Astrocyte (in vitro differentiated cells and primary cell): Measurements from ENCODE around the gene TMEM17. TPM values are rescaled to one million over a fixed set of nuclear protein-coding genes. Genes with fewer than 3 reads are reported as not detected.
A peak's percentile ranks its signal among the peaks of the same experiment; 100 is the strongest.

Experiments used
- DNase-seq: peaks from one replicate; pipeline ENCODE4 v3.0.0-alpha.2; 2010; ENCODE audit warnings: low read depth
- FAIRE-seq: peaks from 2 replicates; lab custom pipeline; 2011; peaks lifted over from hg19 to GRCh38; lab: Jason Lieb, UNC
- H2AFZ ChIP-seq: 2 replicates; pipeline ENCODE4 v1.6.0; 2012; ENCODE audit warnings: low read depth, low read length, inconsistent platforms
- H3K27ac ChIP-seq: 2 replicates; pipeline ENCODE4 v1.5.1; 2011; ENCODE audit warnings: low read depth, low read length, inconsistent platforms
- H3K27me3 ChIP-seq: 2 replicates; pipeline ENCODE4 v1.6.0; 2011; ENCODE audit warnings: low read length, inconsistent platforms; ENCODE audit not compliant: insufficient read depth
- H3K36me3 ChIP-seq: 2 replicates; pipeline ENCODE4 v1.5.1; 2011; ENCODE audit warnings: low read length, inconsistent platforms; ENCODE audit not compliant: insufficient read depth
- H3K4me1 ChIP-seq: 2 replicates; pipeline ENCODE4 v1.5.1; 2011; ENCODE audit warnings: low read length, inconsistent platforms; ENCODE audit not compliant: insufficient read depth
- H3K4me2 ChIP-seq: 2 replicates; pipeline ENCODE4 v1.6.0; 2012; ENCODE audit warnings: low read length, inconsistent platforms
- H3K4me3 ChIP-seq: 2 replicates; pipeline ENCODE4 v1.5.1; 2011; ENCODE audit warnings: low read depth, mild to moderate bottlenecking, low read length, inconsistent platforms; ENCODE audit not compliant: insufficient read depth
- H3K79me2 ChIP-seq: 2 replicates; pipeline ENCODE4 v1.6.0; 2012; ENCODE audit warnings: mild to moderate bottlenecking, low read length, inconsistent platforms; ENCODE audit not compliant: insufficient read depth
- H3K9ac ChIP-seq: 2 replicates; pipeline ENCODE4 v1.6.0; 2012; ENCODE audit warnings: mild to moderate bottlenecking, low read length, inconsistent platforms
- H3K9me3 ChIP-seq: 2 replicates; pipeline ENCODE4 v1.5.1; 2012; ENCODE audit warnings: low read depth, mild to moderate bottlenecking, low read length, inconsistent platforms; ENCODE audit not compliant: insufficient read depth
- H4K20me1 ChIP-seq: 2 replicates; pipeline ENCODE4 v1.6.0; 2012; ENCODE audit warnings: low read length, inconsistent platforms; ENCODE audit not compliant: insufficient read depth
- H3K27ac Mint-ChIP-seq: one replicate; pipeline ENCODE4 v1.8.0; 2021; ENCODE audit warnings: mild to moderate bottlenecking, mixed read lengths; ENCODE audit not compliant: unreplicated experiment
- H3K27me3 Mint-ChIP-seq: one replicate; pipeline ENCODE4 v1.8.0; 2021; ENCODE audit warnings: low read depth, mixed read lengths; ENCODE audit not compliant: unreplicated experiment
- H3K36me3 Mint-ChIP-seq: one replicate; pipeline ENCODE4 v1.8.0; 2021; ENCODE audit warnings: low read depth, mixed read lengths; ENCODE audit not compliant: unreplicated experiment
- H3K4me1 Mint-ChIP-seq: one replicate; pipeline ENCODE4 v1.8.0; 2021; ENCODE audit warnings: low read depth, mixed read lengths; ENCODE audit not compliant: unreplicated experiment
- H3K4me3 Mint-ChIP-seq: one replicate; pipeline ENCODE4 v1.8.0; 2021; ENCODE audit warnings: mild to moderate bottlenecking, moderate library complexity, mixed read lengths; ENCODE audit not compliant: unreplicated experiment
- H3K9me3 Mint-ChIP-seq: one replicate; pipeline ENCODE4 v1.8.0; 2021; ENCODE audit warnings: mild to moderate bottlenecking, mixed read lengths; ENCODE audit not compliant: unreplicated experiment
- CTCF ChIP-seq: IDR thresholded peaks from 2 replicates; pipeline ENCODE4 v1.5.1; 2011; ENCODE audit warnings: low read depth, mild to moderate bottlenecking, inconsistent platforms, low read length, moderate library complexity; ENCODE audit not compliant: insufficient read depth
- EZH2 ChIP-seq: IDR thresholded peaks from 2 replicates; pipeline ENCODE4 v1.6.1; 2012; ENCODE audit warnings: mild to moderate bottlenecking, low read length, inconsistent platforms; ENCODE audit not compliant: insufficient read depth
- total RNA-seq: library from RNA; stranded (reverse); gene quantifications from 2 replicates; pipeline ENCODE4 v1.2.1, GENCODE V29; 2021

Gene TMEM17
- total RNA-seq, 1 donor from 2014 or later = 2.7 TPM

DNA sequence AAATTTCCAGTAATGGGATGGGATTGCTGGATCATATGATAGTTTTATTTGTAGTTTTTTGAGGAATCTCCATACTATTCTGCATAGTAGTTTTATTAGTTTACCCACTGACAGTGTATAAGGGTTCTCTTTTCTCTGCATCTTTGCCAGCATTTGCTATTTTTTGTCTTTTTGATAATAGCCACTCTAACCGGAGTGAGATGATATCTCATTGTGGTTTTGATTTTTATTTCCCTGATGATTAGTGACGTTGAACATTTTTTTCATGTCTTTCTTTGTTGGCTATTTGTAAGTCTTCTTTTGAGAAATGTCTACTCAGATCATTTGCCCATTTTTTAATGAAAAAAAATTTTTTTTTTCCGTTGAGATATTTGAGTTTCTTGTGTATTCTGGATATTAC, 26.1 kb downstream of the TMEM17 start:
- H4K20me1 ChIP-seq = no peaks in the 10 kb centered on the region
- H3K4me3 Mint-ChIP-seq = no peak overlapping the region
- no peaks in the 10 kb centered on the region for H3K27me3 ChIP-seq
- peaks cover 13% of the 10 kb centered on the region for H3K4me1 ChIP-seq
- H3K9ac ChIP-seq = no peak overlapping the region
- no peaks in the 10 kb centered on the region for H3K9me3 Mint-ChIP-seq
- no peak for DNase-seq
- no peaks in the 10 kb centered on the region for H3K36me3 ChIP-seq
- no peak for FAIRE-seq
- no peaks in the 10 kb centered on the region for H3K9me3 ChIP-seq
- H3K27ac ChIP-seq = no peak overlapping the region
- no peaks in the 10 kb centered on the region for H3K36me3 Mint-ChIP-seq
- no peak overlapping the region for H3K27ac Mint-ChIP-seq
- no peaks in the 10 kb centered on the region for H3K27me3 Mint-ChIP-seq
- H3K4me2 ChIP-seq = no peak overlapping the region
- TF ChIP-seq EZH2 (no peak), CTCF (no peak)
- no peak overlapping the region for H3K4me3 ChIP-seq
- H2AFZ ChIP-seq = no peak overlapping the region
- no peaks in the 10 kb centered on the region for H3K79me2 ChIP-seq
- H3K4me1 Mint-ChIP-seq = peaks cover 12% of the 10 kb centered on the region

DNA sequence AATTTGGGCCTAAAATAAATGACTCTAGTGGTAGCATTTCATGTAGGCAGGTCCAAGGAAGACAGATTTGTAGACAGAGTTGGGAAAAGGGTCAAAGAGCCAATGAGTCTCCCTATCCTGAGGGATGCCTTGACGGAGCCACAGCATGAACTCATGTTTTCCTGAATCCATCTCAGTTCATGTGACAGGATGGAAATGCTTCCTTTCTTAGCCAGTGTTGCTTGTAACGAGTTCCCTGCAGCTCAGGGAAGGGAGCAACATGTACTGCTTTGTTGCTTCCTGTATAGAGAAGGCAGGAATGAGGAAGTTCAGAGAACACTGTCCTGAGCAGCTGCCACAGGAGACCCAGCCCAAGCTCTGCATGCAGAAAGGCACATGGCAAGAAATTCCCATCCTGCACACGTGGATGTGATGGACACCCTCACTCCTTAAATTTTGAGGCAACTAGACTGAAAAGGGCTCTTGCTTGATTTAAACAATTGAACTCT, 27.9 kb downstream of the TMEM17 start:
- no peaks in the 10 kb centered on the region for H3K79me2 ChIP-seq
- H3K9me3 ChIP-seq = no peaks in the 10 kb centered on the region
- H3K36me3 ChIP-seq = no peaks in the 10 kb centered on the region
- peaks cover 21% of the 10 kb centered on the region for H3K4me1 ChIP-seq
- DNase-seq = no peak
- no peak overlapping the region for H3K27ac ChIP-seq
- no peak overlapping the region for H3K4me2 ChIP-seq
- no peak for FAIRE-seq
- no peaks in the 10 kb centered on the region for H4K20me1 ChIP-seq
- Mint-ChIP-seq H3K9me3 (no peaks in the 10 kb centered on the region), H3K27me3 (no peaks in the 10 kb centered on the region), H3K27ac (peak overlapping the region; percentile 56), H3K36me3 (no peaks in the 10 kb centered on the region), H3K4me1 (peaks cover 29% of the 10 kb centered on the region), H3K4me3 (no peak overlapping the region)
- H3K27me3 ChIP-seq = no peaks in the 10 kb centered on the region
- no peak overlapping the region for H3K4me3 ChIP-seq
- no peak overlapping the region for H3K9ac ChIP-seq
- peak overlapping the region; percentile 62 for H2AFZ ChIP-seq
- TF ChIP-seq CTCF (no peak), EZH2 (no peak)

- peaks cover under 1% of the 10 kb centered on the region for H3K27me3 Mint-ChIP-seq
- H3K4me3 ChIP-seq = no peak overlapping the region
- no peaks in the 10 kb centered on the region for H4K20me1 ChIP-seq
- H3K27me3 ChIP-seq = no peaks in the 10 kb centered on the region
- H3K36me3 ChIP-seq = no peaks in the 10 kb centered on the region
- peaks cover 29% of the 10 kb centered on the region for H3K4me1 Mint-ChIP-seq
- no peak overlapping the region for H3K4me2 ChIP-seq
- H3K27ac ChIP-seq = no peak overlapping the region
- DNase-seq (no peak), FAIRE-seq (no peak)
- H2AFZ ChIP-seq = peak overlapping the region; percentile 62
- peak overlapping the region; percentile 56 for H3K27ac Mint-ChIP-seq
- H3K36me3 Mint-ChIP-seq = no peaks in the 10 kb centered on the region
- H3K9me3 ChIP-seq = no peaks in the 10 kb centered on the region
- no peaks in the 10 kb centered on the region for H3K79me2 ChIP-seq
- H3K9me3 Mint-ChIP-seq = no peaks in the 10 kb centered on the region
- H3K4me1 ChIP-seq = peaks cover 21% of the 10 kb centered on the region
- TF ChIP-seq CTCF (no peak), EZH2 (no peak)
- H3K4me3 Mint-ChIP-seq = no peak overlapping the region
- no peak overlapping the region for H3K9ac ChIP-seq
Measured at GRCh38 chr2:62477573-62477972, 28.4 kb downstream of the TMEM17 start.
